Activated naive CD8-positive, alpha-beta T cell treated with anti-CD3 and anti-CD28 coated beads for 36 hours (primary cell): ENCODE measurements around the gene ADAMTS3. TPM values are rescaled to one million over a fixed set of nuclear protein-coding genes. Genes with fewer than 3 reads are reported as not detected.
"Not testable (repeated sequence)": the region's sequence is repeated elsewhere in the genome, so short reads cannot be mapped to it uniquely, and the experiment has no call there.

Source experiments
- DNase-seq: peaks from one replicate; pipeline ENCODE4 v3.0.0; 2021
- H3K27ac Mint-ChIP-seq: one replicate; pipeline ENCODE4 v1.8.0; 2022; ENCODE audit warnings: mild to moderate bottlenecking, moderate library complexity, mixed read lengths
- H3K27me3 Mint-ChIP-seq: one replicate; pipeline ENCODE4 v1.8.0; 2022; ENCODE audit warnings: mild to moderate bottlenecking, mixed read lengths
- H3K36me3 Mint-ChIP-seq: one replicate; pipeline ENCODE4 v1.8.0; 2021; ENCODE audit warnings: mild to moderate bottlenecking, mixed read lengths
- H3K4me1 Mint-ChIP-seq: one replicate; pipeline ENCODE4 v1.8.0; 2021; ENCODE audit warnings: mixed read lengths
- H3K4me3 Mint-ChIP-seq: one replicate; pipeline ENCODE4 v1.8.0; 2022; ENCODE audit warnings: mild to moderate bottlenecking, moderate library complexity, mixed read lengths
- H3K9me3 Mint-ChIP-seq: one replicate; pipeline ENCODE4 v1.8.0; 2022; ENCODE audit warnings: mixed read lengths
- total RNA-seq, 2 experiments: library from RNA; stranded (reverse); gene quantifications; one replicate each; pipeline ENCODE4 v1.2.3, GENCODE V29; 2021

ADAMTS3 gene
- total RNA-seq, 2 experiments from 2014 or later: not detected

- Mint-ChIP-seq H3K27ac (no peak overlapping the region), H3K4me1 (peaks cover 15% of the 10 kb centered on the region), H3K9me3 (no peaks in the 10 kb centered on the region), H3K36me3 (peaks cover 2% of the 10 kb centered on the region), H3K4me3 (no peak overlapping the region), H3K27me3 (peaks cover 63% of the 10 kb centered on the region)
- DNase-seq: no peak
Observed at GRCh38 chr4:72566464-72566972, 2.5 kb downstream of the ADAMTS3 start.

GRCh38 chr4:72564789-72565188, 4.2 kb downstream of the ADAMTS3 start:
- Mint-ChIP-seq H3K9me3 (peaks cover 1% of the 10 kb centered on the region), H3K27me3 (peaks cover 46% of the 10 kb centered on the region), H3K4me1 (peaks cover 13% of the 10 kb centered on the region), H3K27ac (no peak overlapping the region), H3K4me3 (no peak overlapping the region), H3K36me3 (peaks cover under 1% of the 10 kb centered on the region)
- DNase-seq: no peak

- no peaks in the 10 kb centered on the region for H3K36me3 Mint-ChIP-seq
- H3K4me3 Mint-ChIP-seq: no peak overlapping the region
- H3K9me3 Mint-ChIP-seq: peaks cover 1% of the 10 kb centered on the region
- H3K27me3 Mint-ChIP-seq: peaks cover 42% of the 10 kb centered on the region
- H3K4me1 Mint-ChIP-seq: peaks cover 11% of the 10 kb centered on the region
- no peak overlapping the region for H3K27ac Mint-ChIP-seq
- no peak for DNase-seq
Observed at GRCh38 chr4:72564184-72564583, 4.8 kb downstream of the ADAMTS3 start.

GRCh38 chr4:72558655-72559054, 10.4 kb downstream of the ADAMTS3 start:
- Mint-ChIP-seq H3K27ac (no peak overlapping the region), H3K27me3 (peaks cover 12% of the 10 kb centered on the region), H3K36me3 (no peaks in the 10 kb centered on the region), H3K4me3 (no peak overlapping the region), H3K4me1 (no peaks in the 10 kb centered on the region), H3K9me3 (peaks cover 1% of the 10 kb centered on the region)
- DNase-seq: no peak

DNA sequence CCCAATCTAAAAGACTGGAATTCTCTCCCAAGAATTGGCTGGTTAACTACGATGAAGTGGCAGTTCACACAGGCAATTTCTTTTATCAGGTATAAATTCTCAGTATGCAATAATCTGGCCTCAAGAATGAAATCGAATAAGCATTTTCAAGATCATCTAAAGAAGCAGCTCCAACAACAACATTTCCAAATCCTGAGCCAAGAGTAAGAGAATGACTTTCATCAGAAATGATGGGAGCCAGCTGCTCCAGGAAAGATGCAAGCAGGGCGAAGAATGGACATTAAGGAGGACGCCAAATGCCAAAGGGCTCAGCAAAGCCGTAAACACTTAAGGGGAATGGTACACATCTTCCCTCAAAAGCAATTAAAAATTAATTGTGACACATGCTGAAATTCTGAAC, 12.0 kb downstream of the ADAMTS3 start:
- H3K36me3 Mint-ChIP-seq: no peaks in the 10 kb centered on the region
- peaks cover 1% of the 10 kb centered on the region for H3K9me3 Mint-ChIP-seq
- H3K4me3 Mint-ChIP-seq: no peak overlapping the region
- no peak for DNase-seq
- no peak overlapping the region for H3K27ac Mint-ChIP-seq
- peaks cover 9% of the 10 kb centered on the region for H3K27me3 Mint-ChIP-seq
- no peaks in the 10 kb centered on the region for H3K4me1 Mint-ChIP-seq

DNA sequence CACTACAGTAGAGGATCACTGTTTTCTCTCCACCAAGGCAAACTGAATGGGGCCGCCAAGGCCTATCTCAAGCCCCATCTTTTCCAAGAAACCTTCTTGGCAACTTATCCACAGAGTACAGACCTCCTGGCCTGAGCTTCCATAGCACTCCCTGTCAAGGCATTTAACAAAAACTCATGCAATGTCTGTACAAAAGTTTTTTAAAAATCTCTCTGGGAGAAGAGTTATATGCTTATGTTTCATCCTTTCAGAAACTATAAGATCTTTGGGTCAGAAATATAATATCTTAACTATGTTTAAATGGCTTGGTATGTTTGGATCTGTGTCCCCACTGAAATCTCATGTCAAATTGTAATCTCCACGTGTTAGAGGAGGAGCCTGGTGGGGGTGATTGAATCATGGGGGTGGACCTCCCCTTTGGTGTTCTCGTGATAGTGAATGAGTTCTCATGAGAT, 13.6 kb downstream of the ADAMTS3 start:
- peaks cover 9% of the 10 kb centered on the region for H3K27me3 Mint-ChIP-seq
- H3K27ac Mint-ChIP-seq: no peak overlapping the region
- H3K4me3 Mint-ChIP-seq: no peak overlapping the region
- no peaks in the 10 kb centered on the region for H3K4me1 Mint-ChIP-seq
- H3K36me3 Mint-ChIP-seq: no peaks in the 10 kb centered on the region
- DNase-seq: no peak
- H3K9me3 Mint-ChIP-seq: peaks cover under 1% of the 10 kb centered on the region

DNA sequence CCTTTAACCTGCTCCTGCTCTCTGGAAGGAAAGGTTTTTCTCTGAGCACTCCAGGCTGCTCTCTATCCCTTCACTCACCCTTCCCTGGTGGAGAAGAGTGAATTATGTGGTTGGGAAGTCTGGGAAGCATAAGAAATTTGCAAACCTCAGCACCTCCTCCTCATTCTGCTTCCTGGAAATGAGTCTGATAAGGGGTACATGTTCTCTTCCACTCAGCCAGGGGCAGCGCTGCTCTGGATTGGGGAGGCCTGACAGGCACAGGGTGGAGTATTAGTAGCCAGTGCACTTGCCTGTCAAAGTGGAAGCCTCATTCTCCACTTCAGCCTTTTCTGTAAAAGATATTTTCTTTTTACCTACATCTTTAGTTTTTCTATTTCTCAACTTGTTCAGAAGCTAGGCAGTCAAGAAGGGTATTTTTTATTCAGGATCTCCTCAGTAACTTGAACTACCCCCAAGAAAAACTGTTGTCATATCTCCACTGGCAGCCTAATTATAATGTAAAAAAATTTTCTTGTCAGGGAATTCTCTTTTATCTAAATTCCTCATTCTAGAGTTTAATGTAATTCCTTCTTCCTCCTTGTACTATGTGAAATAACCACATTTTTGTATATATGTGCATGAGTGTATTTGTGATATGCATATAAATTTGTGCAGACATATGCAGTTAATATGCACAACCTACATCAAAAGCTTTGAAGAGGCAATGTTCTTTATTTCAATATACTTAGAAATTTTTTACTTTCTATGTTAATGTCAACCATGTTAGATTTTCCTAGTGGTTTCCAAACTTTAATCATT, 15.3 kb downstream of the ADAMTS3 start:
- no peak overlapping the region for H3K4me3 Mint-ChIP-seq
- peaks cover 6% of the 10 kb centered on the region for H3K27me3 Mint-ChIP-seq
- DNase-seq: no peak
- no peaks in the 10 kb centered on the region for H3K36me3 Mint-ChIP-seq
- H3K27ac Mint-ChIP-seq: no peak overlapping the region
- no peaks in the 10 kb centered on the region for H3K9me3 Mint-ChIP-seq
- H3K4me1 Mint-ChIP-seq: no peaks in the 10 kb centered on the region

DNA sequence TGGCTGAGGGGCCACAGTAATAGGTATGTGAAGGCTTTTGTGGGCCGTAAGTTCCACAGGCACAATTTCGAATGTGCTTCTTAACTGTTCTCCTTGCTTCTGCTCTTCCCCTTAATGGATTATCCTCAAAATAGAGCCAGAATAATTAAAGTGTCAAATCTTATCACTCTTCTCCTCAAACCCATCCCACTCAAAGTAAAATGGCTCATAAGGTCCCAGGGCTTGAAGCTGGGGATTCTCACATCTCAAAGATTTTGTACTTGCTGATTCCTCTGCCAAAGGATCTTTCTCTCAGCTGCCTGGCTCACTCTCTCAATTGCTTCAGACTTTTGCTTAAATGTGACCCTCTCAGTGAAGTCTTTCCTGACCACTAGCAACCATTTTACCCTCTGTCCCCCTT, 16.6 kb downstream of the ADAMTS3 start:
- Mint-ChIP-seq H3K9me3 (no peaks in the 10 kb centered on the region), H3K4me3 (no peak overlapping the region), H3K27me3 (no peaks in the 10 kb centered on the region), H3K27ac (no peak overlapping the region), H3K4me1 (no peaks in the 10 kb centered on the region), H3K36me3 (no peaks in the 10 kb centered on the region)
- DNase-seq: no peak

GRCh38 chr4:72546456-72546855, 22.6 kb downstream of the ADAMTS3 start:
- H3K27ac Mint-ChIP-seq: no peak overlapping the region
- no peaks in the 10 kb centered on the region for H3K4me1 Mint-ChIP-seq
- peaks cover 10% of the 10 kb centered on the region for H3K27me3 Mint-ChIP-seq
- no peak for DNase-seq
- no peaks in the 10 kb centered on the region for H3K36me3 Mint-ChIP-seq
- no peak overlapping the region for H3K4me3 Mint-ChIP-seq
- H3K9me3 Mint-ChIP-seq: peaks cover 3% of the 10 kb centered on the region

- not testable (repeated sequence) for H3K9me3 Mint-ChIP-seq, H3K27ac Mint-ChIP-seq, DNase-seq, H3K36me3 Mint-ChIP-seq, H3K4me3 Mint-ChIP-seq, H3K27me3 Mint-ChIP-seq, H3K4me1 Mint-ChIP-seq
Observed at GRCh38 chr4:72540694-72541093, 28.3 kb downstream of the ADAMTS3 start.

DNA sequence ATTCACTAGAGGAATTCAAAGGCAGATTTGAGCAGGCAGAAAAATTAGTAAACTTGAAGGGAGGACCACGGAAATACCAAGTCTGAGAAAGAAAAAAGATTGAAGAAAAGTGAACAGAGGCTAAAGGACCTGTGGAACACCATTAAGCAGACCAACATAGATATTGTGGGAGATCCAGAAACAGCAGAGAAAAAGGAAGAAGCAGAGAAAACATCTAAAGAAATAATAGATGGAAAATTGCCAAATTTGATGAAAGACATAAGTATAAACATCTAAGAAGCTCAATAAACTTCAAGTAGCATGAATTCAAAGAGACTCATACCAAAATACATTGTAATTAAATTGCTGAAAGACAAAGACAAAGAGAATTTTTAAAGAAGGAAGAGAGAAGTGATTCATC, 31.0 kb downstream of the ADAMTS3 start:
- DNase-seq: no peak
- Mint-ChIP-seq H3K4me3 (no peak overlapping the region), H3K4me1 (no peaks in the 10 kb centered on the region), H3K9me3 (peaks cover 4% of the 10 kb centered on the region), H3K27me3 (no peaks in the 10 kb centered on the region), H3K27ac (no peak overlapping the region), H3K36me3 (no peaks in the 10 kb centered on the region)

DNA sequence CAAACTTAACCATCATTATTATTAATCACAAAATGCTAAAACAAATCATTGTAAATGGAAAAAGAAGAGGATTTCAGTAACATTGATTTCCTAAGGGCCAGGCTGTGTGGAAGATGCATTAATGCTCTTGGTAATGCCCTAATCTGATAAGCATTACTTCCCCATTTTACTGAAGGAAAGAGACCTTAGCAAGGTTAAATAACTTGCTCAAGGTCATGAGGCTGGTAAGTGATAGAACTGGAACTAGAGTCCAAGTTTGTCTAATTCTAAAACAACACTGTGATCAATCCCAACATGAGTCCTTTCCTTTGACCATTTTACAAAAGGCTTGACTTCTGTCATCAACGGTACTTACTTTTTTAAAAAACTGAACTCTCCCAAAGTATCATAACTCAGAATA, 32.6 kb downstream of the ADAMTS3 start:
- no peaks in the 10 kb centered on the region for H3K4me1 Mint-ChIP-seq
- H3K9me3 Mint-ChIP-seq: peaks cover 3% of the 10 kb centered on the region
- H3K27ac Mint-ChIP-seq: no peak overlapping the region
- DNase-seq: no peak
- no peak overlapping the region for H3K4me3 Mint-ChIP-seq
- no peaks in the 10 kb centered on the region for H3K36me3 Mint-ChIP-seq
- no peaks in the 10 kb centered on the region for H3K27me3 Mint-ChIP-seq

- H3K36me3 Mint-ChIP-seq: no peaks in the 10 kb centered on the region
- no peaks in the 10 kb centered on the region for H3K27me3 Mint-ChIP-seq
- H3K4me1 Mint-ChIP-seq: no peaks in the 10 kb centered on the region
- DNase-seq: no peak
- H3K4me3 Mint-ChIP-seq: no peak overlapping the region
- no peaks in the 10 kb centered on the region for H3K9me3 Mint-ChIP-seq
- H3K27ac Mint-ChIP-seq: no peak overlapping the region
Observed at GRCh38 chr4:72531768-72532290, 37.2 kb downstream of the ADAMTS3 start.

DNA sequence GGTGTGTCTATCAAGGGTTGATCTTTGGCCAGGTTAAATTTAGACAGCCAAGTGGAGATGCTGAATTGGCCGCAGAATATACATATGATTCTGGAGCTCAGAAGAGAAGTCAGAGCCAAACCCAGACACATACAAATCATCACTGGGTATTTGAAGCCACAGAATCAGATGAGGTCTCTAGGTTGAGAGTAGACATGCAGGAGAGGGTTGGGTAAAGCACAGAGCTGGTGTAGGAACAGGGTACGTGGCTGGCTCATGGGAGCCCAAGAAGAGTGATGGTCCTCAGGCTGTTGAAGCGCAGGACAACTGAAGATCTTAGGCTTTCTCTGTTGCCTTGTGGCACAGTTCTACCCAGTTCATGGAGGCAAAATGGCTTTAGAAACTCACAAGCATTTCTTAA, 37.7 kb downstream of the ADAMTS3 start:
- H3K9me3 Mint-ChIP-seq: no peaks in the 10 kb centered on the region
- DNase-seq: no peak

DNA sequence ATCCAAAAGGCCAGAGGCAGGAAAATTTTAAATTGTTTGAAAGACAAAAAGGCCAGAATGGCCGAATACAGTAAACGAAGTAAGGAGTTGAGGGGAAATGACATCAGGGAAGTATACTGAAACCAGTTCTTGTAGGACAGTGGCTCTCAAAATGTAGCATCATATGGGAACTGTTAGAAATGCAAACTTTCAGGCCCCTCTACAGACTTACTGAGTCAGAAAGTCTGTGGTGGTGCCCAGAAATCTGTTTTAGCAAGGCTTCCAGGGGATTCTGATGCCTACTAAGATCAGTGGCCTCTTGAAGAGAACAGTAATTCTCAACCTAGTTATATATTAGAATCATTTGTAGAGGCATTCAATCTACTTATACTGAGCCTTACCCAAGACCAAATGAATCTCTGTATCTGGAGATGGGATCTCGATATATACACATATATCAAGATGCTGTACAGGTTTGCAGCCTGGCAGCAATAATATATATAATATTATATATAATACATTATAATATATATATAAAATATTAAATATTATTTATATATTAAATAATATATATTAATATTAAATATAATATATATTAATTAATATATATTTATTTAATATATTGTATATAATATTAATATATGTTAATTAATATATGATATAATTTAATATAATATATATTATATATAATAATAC, 39.7 kb downstream of the ADAMTS3 start:
- Mint-ChIP-seq H3K27ac (no peak overlapping the region), H3K9me3 (no peaks in the 10 kb centered on the region), H3K27me3 (peaks cover 6% of the 10 kb centered on the region), H3K4me1 (no peaks in the 10 kb centered on the region), H3K4me3 (no peak overlapping the region), H3K36me3 (no peaks in the 10 kb centered on the region)
- no peak for DNase-seq

More for the DNA sequence above, 37.7 kb downstream of the ADAMTS3 start:
- Mint-ChIP-seq H3K27me3 (no peaks in the 10 kb centered on the region), H3K36me3 (no peaks in the 10 kb centered on the region), H3K4me3 (no peak overlapping the region), H3K27ac (no peak overlapping the region), H3K4me1 (no peaks in the 10 kb centered on the region)
